ENCODE measurements around the gene MRPL32. TPM values are rescaled to one million over a fixed set of nuclear protein-coding genes. Genes with fewer than 3 reads are reported as not detected.

Gene MRPL32
- total and polyA plus RNA-seq, 2 of the 13 experiments (the other 11 are each of a cell fraction or from before 2014, with no cell fraction given), result 39.0 to 81.2 TPM

- Histone ChIP-seq H3K27me3 (ENCODE audit: control insufficient read depth in 1 of 2, insufficient read depth in 2 of 2, low read length in 2 of 2) (no peaks in the 10 kb centered on the region), H3K36me3 (replicated peaks in 1 of 2; ENCODE audit: control insufficient read depth in 1 of 2, insufficient read depth in 2 of 2, low read length in 2 of 2) (no peaks in the 10 kb centered on the region), H3K4me1 (ENCODE audit: insufficient read depth, low read length) (peaks cover 6% of the 10 kb centered on the region; the same call in 1 of the 2 replicates), H3K4me2 (ENCODE audit: low read depth, low read length) (peak overlapping the region; percentile 49), H4K20me1 (ENCODE audit: insufficient read depth, low read length) (no peaks in the 10 kb centered on the region), H2AFZ (ENCODE audit: low read length) (peak overlapping the region; percentile 23), H3K27ac (ENCODE audit: extremely low read length, insufficient read depth, low read length) (no peak overlapping the region), H3K9me3 (ENCODE audit: low read length) (no peaks in the 10 kb centered on the region), H3K9ac (ENCODE audit: insufficient read depth, low read depth, low read length) (no peak overlapping the region), H3K79me2 (ENCODE audit: insufficient read depth, low read length) (no peaks in the 10 kb centered on the region), H3K4me3 (replicated peaks in 1 of 3; ENCODE audit: insufficient read depth in 1 of 3, low read depth in 2 of 3, low read length in 3 of 3) (no peak overlapping the region; a peak in 1 of 6 replicates)
- intact Hi-C loops (cut with micrococcal nuclease; ENCODE audit: unreplicated experiment) (no loop called here), in situ Hi-C loops (cut with HindIII; ENCODE audit: extremely low pct_ligation_motif_present, low pct_unique_long_range_greater_than_20kb) (no loop called here)
- no TSS peak for BruUV-seq (replicated peaks)
- CTCF ChIA-PET (ENCODE audit: low intra/inter-chr PET ratio, low total read pairs), result no interaction called here
- 0 out of 2 replicates have a peak, but pooled peaks have one; percentile 26 for TF ChIP-seq FOSL2 (CRISPR knock-in tag; IDR thresholded peaks at IDR 0.05)
- no peak for TF ChIP-seq ESRRA (CRISPR knock-in tag; IDR thresholded peaks at IDR 0.05; ENCODE audit: low read depth)
- TF ChIP-seq SRSF4 (IDR thresholded peaks at IDR 0.05; ENCODE audit: low read depth, low read length, poor library complexity, severe bottlenecking), result no peak
- TF ChIP-seq NFE2L2 (IDR thresholded peaks at IDR 0.05; ENCODE audit: low read length), result peak; percentile 28; the same call in 1 of the 2 replicates
- TF ChIP-seq SP5 (CRISPR knock-in tag; IDR thresholded peaks at IDR 0.05; ENCODE audit: borderline replicate concordance, low read depth), result no peak
- DNase-seq (ENCODE audit: low spot score) (no peak), ATAC-seq (no peak), FAIRE-seq (no peak)
- 68% methylated on average over 6 of the region's 9 CpGs for WGBS (ENCODE audit: low lambda C conversion rate)
- POLR2A ChIA-PET, result no interaction called here
Measured at GRCh38 chr7:42893346-42894240, 38.6 kb upstream of the MRPL32 start.

- CTCF ChIA-PET (ENCODE audit: low intra/inter-chr PET ratio, low total read pairs), result no interaction called here
Measured at GRCh38 chr7:42900842-42901241, 31.3 kb upstream of the MRPL32 start.

More at GRCh38 chr7:42900842-42901241, 31.3 kb upstream of the MRPL32 start:
- POLR2A ChIA-PET, result no interaction called here
- in situ Hi-C loops (cut with HindIII; ENCODE audit: extremely low pct_ligation_motif_present, low pct_unique_long_range_greater_than_20kb) (no loop called here), intact Hi-C loops (cut with micrococcal nuclease; ENCODE audit: unreplicated experiment) (no loop called here)
- Histone ChIP-seq H2AFZ (ENCODE audit: low read length) (no peak overlapping the region), H3K9me3 (ENCODE audit: low read length) (no peaks in the 10 kb centered on the region), H3K27ac (ENCODE audit: extremely low read length, insufficient read depth, low read length) (no peak overlapping the region), H3K36me3 (replicated peaks in 1 of 2; ENCODE audit: control insufficient read depth in 1 of 2, insufficient read depth in 2 of 2, low read length in 2 of 2) (no peaks in the 10 kb centered on the region), H3K27me3 (ENCODE audit: control insufficient read depth in 1 of 2, insufficient read depth in 2 of 2, low read length in 2 of 2) (peaks cover 1 to 3% of the 10 kb centered on the region in 2 experiments; a peak in 2 of 5 replicates), H4K20me1 (ENCODE audit: insufficient read depth, low read length) (no peaks in the 10 kb centered on the region), H3K4me3 (replicated peaks in 1 of 3; ENCODE audit: insufficient read depth in 1 of 3, low read depth in 2 of 3, low read length in 3 of 3) (no peak overlapping the region), H3K79me2 (ENCODE audit: insufficient read depth, low read length) (no peaks in the 10 kb centered on the region), H3K4me1 (ENCODE audit: insufficient read depth, low read length) (peaks cover 5% of the 10 kb centered on the region; the same call in 1 of the 2 replicates), H3K4me2 (ENCODE audit: low read depth, low read length) (no peak overlapping the region), H3K9ac (ENCODE audit: insufficient read depth, low read depth, low read length) (no peak overlapping the region)
- TF ChIP-seq HNRNPK (IDR thresholded peaks at IDR 0.05; ENCODE audit: low read depth, low read length, poor library complexity, severe bottlenecking), result peak; percentile 92
- no peak for TF ChIP-seq ZNF34 (CRISPR knock-in tag; IDR thresholded peaks at IDR 0.05; ENCODE audit: borderline replicate concordance)
- ATAC-seq, result no peak
- BruUV-seq (replicated peaks), result no TSS peak
- FAIRE-seq, result no peak
- DNase-seq (ENCODE audit: low spot score), result no peak
